ENCODE results near the gene DLG1. TPM values are rescaled to one million over a fixed set of nuclear protein-coding genes. Genes with fewer than 3 reads are reported as not detected.
A peak's percentile ranks its signal among the peaks of the same experiment; 100 is the strongest.
"Not testable (repeated sequence)": the region's sequence is repeated elsewhere in the genome, so short reads cannot be mapped to it uniquely, and the experiment has no call there.

DLG1 gene
- total RNA-seq, 1 donor from 2014 or later = 71.2 TPM

DNA sequence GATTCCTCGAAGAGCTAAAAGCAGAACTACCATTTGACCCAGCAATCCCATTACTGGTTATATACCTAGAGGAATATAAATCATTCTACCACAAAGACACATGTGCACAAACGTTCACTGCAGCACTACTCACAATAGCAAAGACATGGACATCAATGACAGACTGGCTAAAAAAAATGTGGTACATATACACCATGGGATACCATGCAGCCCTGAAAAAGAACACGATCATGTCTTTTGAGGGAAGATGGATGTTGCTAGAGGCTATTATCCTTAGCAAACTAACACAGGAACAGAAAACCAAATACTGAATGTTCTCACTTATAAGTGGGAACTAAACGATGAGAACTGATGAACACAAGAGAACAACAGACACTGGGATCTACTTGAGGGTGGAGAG is 86.7 kb downstream of the DLG1 start:
- DNase-seq (ENCODE audit: low read depth, low spot score) = not testable (repeated sequence)

DNA sequence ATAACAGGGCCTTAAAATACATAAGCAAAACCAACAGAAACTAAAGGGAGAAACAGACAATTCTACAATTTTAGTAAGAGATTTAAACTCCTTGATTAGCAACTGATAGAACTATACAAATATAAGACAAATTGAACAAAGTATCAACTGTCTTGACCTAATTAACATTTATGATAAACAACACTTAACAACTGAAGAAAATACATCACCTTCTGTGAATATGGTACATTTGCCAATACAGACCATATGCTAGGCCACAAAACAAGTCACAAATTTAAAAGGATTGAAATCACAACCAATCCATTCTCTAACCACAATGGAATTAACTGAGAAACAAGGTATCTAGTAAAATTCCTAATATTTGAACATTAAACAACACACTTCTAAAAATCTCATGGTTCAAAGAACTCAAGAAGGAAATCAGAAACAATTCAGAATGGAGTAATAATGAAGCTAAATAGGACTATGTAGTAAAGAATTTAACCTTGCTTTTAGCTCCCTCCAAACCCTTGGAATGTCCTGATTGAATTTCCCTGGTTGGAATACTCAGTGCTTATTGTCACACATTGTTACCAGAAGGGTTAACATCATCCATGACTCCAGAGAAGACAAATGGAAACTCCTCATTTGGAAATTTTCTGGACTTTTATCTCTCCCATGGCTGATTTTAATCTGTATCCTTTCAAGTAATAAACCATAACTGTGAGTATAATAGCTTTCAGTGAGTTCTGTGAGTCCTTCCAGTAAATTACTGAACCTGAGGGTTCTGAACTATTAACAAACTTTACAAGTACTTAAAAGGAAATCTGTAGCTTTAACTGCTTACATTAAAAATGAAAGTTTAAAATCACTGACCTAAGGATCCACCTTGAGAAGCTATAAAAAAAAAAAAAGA is 88.8 kb downstream of the DLG1 start:
- no peak for DNase-seq (ENCODE audit: low read depth, low spot score)

DNA sequence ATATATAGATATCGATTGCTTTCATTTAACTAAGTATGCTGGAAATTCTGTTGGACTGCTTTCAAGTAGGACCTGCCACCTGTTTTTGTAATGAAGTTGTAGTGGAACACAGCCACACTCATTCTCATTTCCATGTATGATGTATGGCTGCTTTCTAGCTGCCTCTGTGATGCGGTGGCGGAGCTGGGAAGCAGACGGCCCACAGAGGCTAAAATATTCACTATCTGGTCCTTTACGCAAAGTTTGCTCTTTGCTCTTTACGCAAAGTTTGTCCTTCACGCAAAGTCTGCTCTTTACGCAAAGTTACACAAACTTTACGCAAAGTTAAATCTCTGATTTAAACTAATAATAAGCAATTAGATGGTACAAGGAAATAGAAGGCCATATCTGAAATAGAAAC is 91.5 kb downstream of the DLG1 start:
- DNase-seq (ENCODE audit: low read depth, low spot score) = no peak

DNA sequence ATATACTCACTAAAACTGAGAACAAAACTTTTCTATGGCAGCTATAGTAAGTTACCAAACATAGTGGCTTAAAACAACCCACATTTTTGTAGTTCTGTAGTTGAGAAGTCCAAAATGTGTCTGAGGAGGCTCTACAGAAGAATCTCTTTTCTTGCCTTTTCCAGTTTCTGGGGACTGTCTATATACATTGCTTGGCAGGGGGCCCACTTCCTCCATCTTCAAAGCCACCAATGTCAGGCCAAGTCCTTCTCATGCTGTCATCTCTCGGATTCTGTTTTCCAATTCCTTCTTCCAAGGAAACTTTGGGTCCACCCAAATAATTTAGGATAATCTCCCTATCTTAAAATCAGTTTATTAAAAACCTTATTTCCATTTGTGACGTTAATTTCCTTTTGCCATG is 92.7 kb downstream of the DLG1 start:
- no peak for DNase-seq (ENCODE audit: low read depth, low spot score)

DNA sequence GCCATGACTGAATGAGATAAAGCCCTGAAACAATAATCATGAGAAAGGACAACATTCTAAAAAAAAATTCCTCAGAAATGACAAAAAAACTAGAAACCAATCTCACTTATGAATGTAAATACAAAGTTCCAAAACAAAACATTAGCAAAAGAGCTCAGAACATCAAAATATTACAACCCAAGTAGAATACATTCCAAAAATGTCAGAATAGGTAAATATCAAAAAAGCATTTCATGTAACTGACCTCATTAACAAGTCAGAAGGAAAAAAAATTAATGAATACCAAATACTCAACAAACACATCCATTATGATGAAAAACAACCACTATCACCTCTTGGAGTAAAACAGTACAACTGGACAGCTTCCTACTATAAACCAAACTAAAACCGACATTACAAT is 93.1 kb downstream of the DLG1 start:
- DNase-seq (ENCODE audit: low read depth, low spot score) = no peak

DNA sequence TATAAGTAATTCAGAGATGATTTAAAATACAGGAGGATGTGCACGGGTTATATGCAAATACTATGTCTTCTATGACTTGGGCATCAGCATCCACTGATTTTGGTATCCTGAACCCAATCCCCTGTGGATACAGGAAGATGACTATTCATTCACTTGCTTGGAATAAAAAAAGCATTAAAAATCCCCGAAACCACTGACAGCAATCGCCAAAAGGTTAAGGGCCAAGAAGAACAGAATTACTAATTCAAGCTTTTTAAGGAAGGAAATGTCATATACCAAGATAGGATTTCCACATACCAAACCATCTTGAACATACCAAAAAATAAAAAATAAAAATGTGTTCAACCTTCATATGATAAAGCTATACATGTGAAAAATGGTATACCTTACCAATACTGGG is 93.7 kb downstream of the DLG1 start:
- no peak for DNase-seq (ENCODE audit: low read depth, low spot score)

DNA sequence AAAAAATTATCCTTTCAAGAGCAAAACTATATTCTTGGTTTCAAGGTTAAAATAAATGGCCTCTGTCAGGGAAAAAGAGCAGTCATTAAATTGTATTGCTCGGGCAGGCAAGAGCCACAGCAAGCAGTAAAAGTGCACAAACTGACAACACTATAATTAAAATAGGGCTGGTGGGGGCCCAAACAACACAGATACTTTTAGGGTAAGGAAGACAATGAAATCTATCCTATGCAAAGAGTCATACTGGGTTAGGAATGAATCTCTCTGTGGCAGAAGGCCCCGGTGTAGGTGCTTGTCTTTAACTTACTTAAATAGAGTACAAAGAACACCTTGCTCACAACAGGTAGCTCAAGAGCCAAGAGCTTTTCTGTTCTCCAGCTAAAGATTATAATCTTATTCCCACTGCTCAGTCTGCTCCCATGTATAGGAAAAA is 94.7 kb downstream of the DLG1 start:
- no peak for DNase-seq (ENCODE audit: low read depth, low spot score)

DNA sequence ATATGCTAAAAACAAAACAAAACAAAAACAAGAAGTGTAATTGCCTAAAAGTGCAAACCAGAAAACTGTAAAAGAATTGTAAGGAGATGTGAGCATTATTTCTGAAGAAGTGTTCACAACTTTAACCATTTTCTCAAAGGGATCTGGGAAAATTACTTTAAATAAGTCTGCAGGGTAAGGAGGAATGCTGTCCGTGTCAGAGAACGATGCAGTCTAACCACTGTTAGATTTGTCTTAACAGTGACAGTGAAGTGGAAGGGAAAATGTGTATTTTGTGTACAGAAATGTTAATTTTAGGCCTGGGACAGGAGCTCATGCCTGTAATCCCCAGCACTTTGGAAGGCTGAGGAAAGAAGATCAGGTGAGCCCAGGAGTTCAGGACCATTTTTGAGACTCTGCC is 95.7 kb downstream of the DLG1 start:
- DNase-seq (ENCODE audit: low read depth, low spot score) = no peak

DNA sequence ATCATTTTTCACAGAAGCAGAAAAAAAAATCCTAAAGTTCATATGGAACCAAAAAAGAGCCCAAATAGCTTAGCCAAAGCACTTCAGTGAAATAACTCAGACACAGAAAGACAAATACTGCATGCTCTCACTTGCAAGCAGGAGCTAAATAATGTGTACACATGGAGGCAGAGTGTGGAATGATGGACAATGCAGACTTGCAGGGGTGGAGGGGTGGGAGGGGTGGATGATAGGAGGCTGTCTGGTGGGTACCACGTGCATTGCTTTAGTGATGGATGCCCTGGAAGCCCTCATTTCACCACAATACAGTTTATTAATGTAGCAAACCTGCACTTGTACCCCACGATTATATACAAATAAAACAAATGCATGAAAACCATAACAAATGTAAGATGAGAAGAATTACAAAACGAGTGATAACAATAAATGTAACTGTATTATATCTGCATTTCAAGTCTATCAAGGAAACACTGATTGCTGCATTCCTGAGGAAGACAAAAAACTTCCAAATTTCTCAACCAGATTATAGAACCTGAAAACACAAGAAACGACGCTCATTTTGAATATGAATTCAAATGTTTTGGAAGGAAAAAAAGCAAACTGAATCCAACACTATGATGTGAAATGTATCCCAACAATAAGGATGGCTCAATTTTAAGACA is 96.5 kb downstream of the DLG1 start:
- DNase-seq (ENCODE audit: low read depth, low spot score) = no peak

DNA sequence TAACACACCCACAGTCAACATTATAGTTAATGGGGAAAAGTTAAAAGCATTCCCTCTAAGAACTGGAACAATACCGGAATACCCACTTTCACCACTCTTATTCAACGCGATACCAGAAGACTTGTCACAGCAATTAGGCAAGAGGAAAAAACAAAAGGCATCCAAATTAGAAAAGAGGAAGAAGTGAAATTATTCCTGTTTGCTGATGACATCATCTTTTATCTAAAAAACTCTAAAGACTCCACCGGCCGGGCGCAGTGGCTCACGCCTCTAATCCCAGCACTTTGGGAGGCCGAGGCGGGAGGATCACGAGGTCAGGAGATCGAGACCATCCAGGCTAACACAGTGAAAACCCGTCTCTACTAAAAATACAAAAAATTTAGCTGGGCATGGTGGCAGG is 97.6 kb downstream of the DLG1 start:
- DNase-seq (ENCODE audit: low read depth, low spot score) = not testable (repeated sequence)

DNA sequence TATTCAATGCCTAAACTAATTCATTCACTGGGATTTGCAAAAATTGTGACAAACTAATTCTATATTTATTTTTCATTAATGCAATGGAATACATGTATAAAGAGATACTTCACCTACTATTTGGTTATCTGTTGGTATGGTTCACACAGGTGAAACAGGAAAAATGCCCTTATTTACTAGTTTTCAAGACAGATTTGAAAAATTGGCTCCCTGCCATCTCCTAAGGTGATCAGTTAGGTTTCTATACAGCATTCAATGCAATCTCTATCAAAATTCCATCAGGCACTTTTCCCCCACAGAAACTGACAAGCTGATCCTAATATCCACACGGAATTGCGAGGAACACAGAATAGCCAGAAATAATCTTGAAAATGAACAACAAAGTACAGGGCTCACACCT is 101.1 kb downstream of the DLG1 start:
- no peak for DNase-seq (ENCODE audit: low read depth, low spot score)

DNA sequence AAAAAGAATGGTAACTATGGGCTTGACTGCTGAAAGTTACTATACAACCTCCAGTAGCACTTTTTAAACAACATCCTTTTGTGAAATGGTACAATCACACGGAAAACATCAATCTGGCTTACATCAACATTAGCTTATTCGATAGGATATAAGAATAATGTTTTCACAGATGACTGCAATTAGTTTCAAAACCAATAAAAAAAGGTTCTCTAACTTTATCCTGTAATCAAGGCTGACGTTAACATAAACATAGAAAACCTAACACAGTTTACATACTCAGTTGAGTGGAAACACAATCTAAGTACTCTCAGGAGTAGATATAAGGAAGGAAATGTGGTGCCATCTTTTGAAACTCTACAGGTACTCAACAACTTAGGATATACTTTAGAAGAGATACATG is 102.2 kb downstream of the DLG1 start:
- no peak for DNase-seq (ENCODE audit: low read depth, low spot score)

DNA sequence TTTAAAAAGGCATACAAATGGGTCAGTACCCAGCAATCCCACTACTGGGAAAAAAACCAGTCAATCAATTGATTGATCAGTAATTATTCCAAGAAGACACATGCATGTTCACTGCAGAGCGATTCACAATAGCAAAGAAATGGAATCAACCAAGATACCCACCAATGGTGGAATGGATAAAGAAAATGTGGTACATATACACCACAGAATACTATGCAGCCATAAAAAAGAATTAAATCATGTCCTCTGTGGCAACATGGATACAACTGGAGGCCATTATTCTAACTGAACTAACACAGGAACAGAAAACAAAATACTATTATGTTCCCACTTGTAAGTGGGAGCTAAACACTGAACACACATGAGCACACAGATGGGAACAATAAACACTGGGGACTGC is 103.1 kb downstream of the DLG1 start:
- no peak for DNase-seq (ENCODE audit: low read depth, low spot score)

DNA sequence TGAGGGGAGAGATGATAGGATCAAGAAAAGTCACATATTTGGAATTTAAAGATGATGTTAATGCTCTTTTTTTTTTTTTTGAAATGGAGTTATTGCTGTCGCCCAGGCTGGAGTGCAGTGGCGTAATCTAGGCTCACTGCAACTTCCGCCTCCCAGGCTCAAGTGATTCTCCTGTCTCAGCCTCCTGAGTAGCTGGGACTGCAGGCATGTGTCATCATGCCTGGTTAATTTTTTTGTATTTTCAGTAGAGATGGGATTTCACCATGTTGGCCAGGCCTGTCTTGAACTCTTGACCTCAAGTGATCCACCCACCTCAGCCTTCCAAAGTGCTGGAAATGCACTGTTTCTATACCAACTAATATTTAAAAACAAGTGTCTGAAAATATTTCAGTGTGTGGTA is 104.7 kb downstream of the DLG1 start:
- not testable (repeated sequence) for DNase-seq (ENCODE audit: low read depth, low spot score)

DNA sequence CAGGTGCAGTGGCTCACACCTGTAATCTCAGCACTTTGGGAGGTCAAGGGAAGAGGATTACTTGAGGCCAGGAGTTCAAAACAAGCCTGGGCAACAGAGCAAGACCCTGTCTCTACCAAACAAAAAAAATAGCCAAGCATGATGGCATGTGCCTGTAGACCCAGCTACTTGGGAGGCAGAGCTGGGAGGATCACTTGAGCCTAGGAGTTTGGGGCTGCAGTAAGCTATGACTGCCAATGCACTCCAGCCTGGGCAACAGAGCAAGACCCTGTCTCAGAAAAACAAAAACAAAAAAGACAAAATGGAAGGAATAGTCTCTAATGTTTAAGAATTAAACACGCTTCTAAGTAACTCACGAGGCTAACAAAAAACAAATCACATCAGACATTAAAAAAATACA is 106.5 kb downstream of the DLG1 start:
- DNase-seq (ENCODE audit: low read depth, low spot score) = no peak

DNA sequence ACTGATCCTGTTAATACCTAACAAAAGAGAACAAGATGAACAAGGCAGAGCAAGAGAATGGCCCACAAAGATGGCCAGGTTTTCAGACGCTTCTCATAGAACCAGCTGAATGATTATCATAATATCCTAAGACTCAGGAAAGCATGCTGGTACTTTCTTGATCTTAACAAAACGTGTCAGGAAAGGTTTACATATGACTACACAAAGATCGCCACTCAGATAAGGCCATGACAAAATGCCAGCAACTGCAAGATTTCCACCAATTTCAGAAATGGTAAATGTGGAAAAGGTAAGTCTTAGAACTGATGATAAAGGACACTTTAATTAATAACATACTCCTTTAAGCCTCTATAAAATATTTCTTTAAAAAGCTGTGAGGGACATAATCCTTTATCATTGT is 108.8 kb downstream of the DLG1 start:
- no peak for DNase-seq (ENCODE audit: low read depth, low spot score)

DNA sequence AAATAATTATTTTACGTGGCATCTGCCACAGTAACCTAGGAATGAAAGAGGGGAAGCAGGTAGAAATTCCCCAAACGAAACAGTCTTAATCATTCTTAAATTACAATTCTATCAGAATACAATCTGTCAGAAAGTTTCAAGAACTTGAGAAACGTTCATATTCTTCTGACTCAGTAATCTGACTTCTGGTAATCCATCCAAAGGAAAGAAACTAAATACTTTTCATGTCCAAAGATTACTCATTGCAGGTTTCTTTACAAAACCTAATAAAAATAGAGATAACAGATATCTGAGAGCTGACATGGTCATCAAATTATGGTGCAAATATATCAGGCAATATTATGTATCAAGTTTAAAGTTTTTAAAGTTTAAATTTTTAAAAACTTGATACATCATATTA is 109.4 kb downstream of the DLG1 start:
- DNase-seq (ENCODE audit: low read depth, low spot score) = no peak

DNA sequence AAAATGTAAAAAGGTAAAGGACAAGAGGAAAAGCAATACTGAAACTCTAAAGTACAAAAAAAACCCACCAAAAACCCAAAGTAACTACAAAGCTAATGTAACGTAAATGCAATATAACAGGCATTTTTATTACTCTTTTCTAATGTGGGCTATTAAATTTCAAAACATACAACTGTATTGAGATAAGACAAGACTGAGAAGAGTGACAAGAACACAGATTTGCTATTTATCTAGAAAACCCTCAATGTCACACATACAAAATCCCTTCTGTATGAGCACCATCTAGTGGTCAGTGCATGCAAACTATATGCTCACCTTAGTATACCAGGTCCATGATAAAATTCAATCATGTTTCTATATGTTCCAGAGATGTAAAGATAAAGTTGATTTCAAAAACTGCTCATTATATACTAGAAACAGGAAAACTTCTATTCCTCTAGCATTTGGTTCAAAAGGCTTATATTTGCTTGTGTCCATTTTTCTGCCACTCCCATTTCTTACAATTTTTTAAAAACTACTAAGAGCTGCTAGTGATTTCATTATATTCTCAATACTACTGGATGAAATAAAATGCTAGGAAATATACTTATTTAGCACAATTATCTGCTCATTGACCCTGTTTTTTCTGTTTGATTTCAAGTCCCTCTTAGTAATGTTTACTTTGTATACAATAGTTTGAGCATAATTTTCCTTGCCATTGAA is 111.4 kb downstream of the DLG1 start:
- DNase-seq (ENCODE audit: low read depth, low spot score) = peak; percentile 11

DNA sequence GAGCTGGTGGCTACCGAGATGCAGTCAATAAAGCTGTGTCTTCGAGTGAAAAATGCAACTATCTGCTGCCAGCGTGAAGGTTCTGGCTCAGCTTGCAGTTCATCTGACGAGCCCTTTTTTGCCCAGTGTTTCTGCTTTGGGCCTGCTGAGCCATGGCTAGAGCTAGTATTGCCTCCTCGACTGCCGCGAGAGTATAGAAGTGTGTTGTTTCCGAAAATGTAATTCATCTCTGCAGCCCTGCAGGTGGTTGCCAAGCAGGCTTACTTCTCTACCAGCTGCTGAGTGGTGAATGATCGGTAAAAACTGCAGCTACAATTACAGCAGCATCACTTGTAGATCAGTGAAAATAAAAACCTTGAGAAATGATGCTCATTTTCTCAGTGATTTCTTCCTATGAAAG is 114.8 kb downstream of the DLG1 start:
- DNase-seq (ENCODE audit: low read depth, low spot score) = no peak

DNA sequence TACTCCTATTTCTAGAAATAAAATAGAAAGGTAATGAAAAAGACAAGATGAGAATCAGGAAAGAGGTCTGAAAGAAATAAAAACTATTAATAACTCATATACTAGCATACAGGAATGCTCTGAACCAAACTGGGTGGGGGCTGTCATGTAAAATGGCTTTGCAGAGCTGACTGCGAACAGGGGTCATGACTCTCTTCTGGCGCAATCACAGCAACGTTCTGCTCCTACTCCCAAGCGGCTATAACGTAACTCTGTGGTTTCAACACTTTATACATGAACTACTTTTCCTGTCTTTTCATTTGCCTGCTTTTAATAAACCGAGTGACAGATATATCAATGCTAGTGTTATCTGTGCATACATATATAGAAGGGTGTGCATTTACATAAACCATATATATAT is 116.7 kb downstream of the DLG1 start:
- DNase-seq (ENCODE audit: low read depth, low spot score) = no peak

DNA sequence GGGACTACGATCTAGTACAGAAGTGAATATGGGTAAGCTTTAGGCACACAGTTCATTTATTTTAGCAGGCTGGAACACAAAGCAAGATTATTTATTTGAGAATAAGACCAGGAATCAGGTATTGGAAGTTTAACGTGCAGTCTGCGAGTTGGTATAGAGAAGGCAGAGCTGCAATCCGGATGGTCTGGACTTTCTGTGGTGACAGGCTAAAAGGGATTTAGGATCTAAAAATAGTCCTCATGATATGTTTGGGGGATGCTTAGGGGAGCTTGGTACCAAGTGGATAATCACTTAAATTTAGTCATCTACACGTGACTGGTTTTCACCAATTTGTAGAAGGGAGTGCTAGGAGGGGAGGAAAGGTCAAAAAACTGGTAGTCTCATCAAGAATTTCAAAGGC is 119.4 kb downstream of the DLG1 start:
- no peak for DNase-seq (ENCODE audit: low read depth, low spot score)

DNA sequence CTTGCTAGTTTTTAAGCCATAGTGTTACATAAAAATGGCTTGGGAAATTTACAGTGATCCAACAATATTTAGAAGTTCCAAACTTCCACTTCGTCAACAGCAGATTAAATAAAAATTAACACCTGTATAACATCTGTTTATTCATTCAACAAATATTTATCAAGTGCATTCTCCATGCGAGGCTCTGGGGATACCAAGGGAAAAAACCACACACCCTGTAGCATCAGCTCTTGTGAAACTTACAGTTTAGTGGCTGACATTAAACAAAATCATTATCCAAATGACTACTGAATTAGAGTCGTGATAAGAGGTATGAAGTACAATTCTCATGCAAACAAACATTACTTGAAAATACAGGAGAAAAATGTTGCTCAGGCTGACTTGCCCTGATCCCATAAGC is 122.9 kb downstream of the DLG1 start:
- no peak for DNase-seq (ENCODE audit: low read depth, low spot score)

Data from pulmonary artery endothelial cell (primary cell).